ENCODE measurements around the gene GLOD4. TPM values are rescaled to one million over a fixed set of nuclear protein-coding genes. Genes with fewer than 3 reads are reported as not detected.
"Not testable (repeated sequence)": the region's sequence is repeated elsewhere in the genome, so short reads cannot be mapped to it uniquely, and the experiment has no call there.

GLOD4 gene
- total and polyA plus RNA-seq, 10 donors = 38.6 to 69.7 (median 54.0) TPM

DNA sequence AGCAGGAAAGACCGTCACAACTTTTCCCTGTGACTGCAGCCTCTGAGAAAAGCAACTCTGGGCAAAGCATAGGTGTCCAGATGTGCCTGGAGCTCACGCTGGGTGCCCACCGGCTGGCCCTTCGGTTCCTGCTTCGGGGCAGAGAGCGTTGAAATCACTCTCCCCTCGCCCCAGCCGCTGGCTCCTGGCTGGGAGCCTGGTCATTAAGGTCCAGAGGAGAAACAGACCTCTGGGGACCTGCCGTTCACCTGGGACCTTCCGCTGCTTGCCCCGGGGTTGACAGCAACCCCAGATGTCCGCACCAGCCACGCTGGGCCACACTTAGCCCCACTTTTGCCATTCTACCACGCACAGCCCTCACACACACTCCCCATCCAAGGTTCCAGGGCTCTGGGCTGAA is 13.2 kb upstream of the GLOD4 start:
- Histone ChIP-seq H3K9me3 (no peaks in the 10 kb centered on the region), H3K27ac (peak overlapping the region in 2 of 8 donors; percentile 19 to 55), H3K4me1 (peaks cover 0 to 26% (median 15%) of the 10 kb centered on the region in 6 donors), H3K36me3 (peaks cover 0 to 32% (median 21%) of the 10 kb centered on the region in 6 donors), H3K4me3 (peak overlapping the region in 4 of 8 donors; percentile 16 to 46 (median 27)), H3K27me3 (replicated peaks in 1 of 7) (no peaks in the 10 kb centered on the region)
- TF ChIP-seq POLR2A (IDR thresholded peaks at IDR 0.05) = no peak
- TF ChIP-seq POLR2AphosphoS5 (IDR thresholded peaks at IDR 0.05) = no peak
- TF ChIP-seq, protein P1, sequence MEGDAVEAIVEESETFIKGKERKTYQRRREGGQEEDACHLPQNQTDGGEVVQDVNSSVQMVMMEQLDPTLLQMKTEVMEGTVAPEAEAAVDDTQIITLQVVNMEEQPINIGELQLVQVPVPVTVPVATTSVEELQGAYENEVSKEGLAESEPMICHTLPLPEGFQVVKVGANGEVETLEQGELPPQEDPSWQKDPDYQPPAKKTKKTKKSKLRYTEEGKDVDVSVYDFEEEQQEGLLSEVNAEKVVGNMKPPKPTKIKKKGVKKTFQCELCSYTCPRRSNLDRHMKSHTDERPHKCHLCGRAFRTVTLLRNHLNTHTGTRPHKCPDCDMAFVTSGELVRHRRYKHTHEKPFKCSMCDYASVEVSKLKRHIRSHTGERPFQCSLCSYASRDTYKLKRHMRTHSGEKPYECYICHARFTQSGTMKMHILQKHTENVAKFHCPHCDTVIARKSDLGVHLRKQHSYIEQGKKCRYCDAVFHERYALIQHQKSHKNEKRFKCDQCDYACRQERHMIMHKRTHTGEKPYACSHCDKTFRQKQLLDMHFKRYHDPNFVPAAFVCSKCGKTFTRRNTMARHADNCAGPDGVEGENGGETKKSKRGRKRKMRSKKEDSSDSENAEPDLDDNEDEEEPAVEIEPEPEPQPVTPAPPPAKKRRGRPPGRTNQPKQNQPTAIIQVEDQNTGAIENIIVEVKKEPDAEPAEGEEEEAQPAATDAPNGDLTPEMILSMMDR (IDR thresholded peaks at IDR 0.05 in 8 of 11, conservative IDR thresholded peaks at IDR 0.05 in 3 of 11) = no peak
- intact Hi-C loops (cut with DNase I; ENCODE audit: low total_unique reads) = loop anchor here (5.0 kb wide), 1 partner anchor 187 kb away; no protein-coding TSS in a partner anchor
- DNase-seq = peak; percentile 64
- 54 to 82% (median 77%) methylated on average over 13 to 14 of the region's 14 CpGs for WGBS, 5 donors

DNA sequence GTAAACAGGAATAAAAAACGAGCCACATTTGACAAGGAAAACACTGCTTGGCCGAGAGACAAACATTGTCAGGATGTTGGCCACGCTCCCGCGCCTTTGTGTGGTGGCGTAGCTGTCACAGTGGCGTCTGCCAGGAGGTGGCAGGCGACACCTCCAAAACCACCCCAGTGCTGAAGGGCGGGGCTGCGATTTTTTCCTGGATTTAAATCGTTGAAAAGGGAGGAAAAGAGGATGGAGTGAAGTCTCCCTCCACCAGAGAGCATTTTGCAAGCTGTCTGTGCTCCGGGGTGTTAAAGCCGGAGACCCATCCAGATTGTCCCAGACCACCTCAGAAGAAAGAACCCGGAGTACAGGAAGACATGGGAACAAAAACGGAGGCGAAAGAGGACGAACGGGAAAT is 12.8 kb upstream of the GLOD4 start:
- H3K4me3 ChIP-seq = peak overlapping the region in 4 of 8 donors; percentile 16 to 46 (median 27)
- WGBS, 5 donors = 15 to 20% (median 15%) methylated on average over 18 of the region's 18 CpGs
- TF ChIP-seq POLR2AphosphoS5 (IDR thresholded peaks at IDR 0.05) (peak; percentile 55 to 72 (median 63)), POLR2A (IDR thresholded peaks at IDR 0.05) (no peak)
- TF ChIP-seq, protein P1 (IDR thresholded peaks at IDR 0.05 in 8 of 11, conservative IDR thresholded peaks at IDR 0.05 in 3 of 11) = peak; percentile 67 to 93 (median 84)
- H3K9me3 ChIP-seq = no peaks in the 10 kb centered on the region
- H3K27me3 ChIP-seq (replicated peaks in 1 of 7) = no peaks in the 10 kb centered on the region
- peaks cover 0 to 26% (median 15%) of the 10 kb centered on the region in 6 donors for H3K4me1 ChIP-seq
- DNase-seq = peak; percentile 88
- intact Hi-C loops (cut with DNase I; ENCODE audit: low total_unique reads) = loop anchor here (5.0 kb wide), 1 partner anchor 187 kb away; no protein-coding TSS in a partner anchor
- H3K36me3 ChIP-seq = peaks cover 0 to 36% (median 25%) of the 10 kb centered on the region in 6 donors
- H3K27ac ChIP-seq = peak overlapping the region in 4 of 8 donors; percentile 9 to 55 (median 29)

DNA sequence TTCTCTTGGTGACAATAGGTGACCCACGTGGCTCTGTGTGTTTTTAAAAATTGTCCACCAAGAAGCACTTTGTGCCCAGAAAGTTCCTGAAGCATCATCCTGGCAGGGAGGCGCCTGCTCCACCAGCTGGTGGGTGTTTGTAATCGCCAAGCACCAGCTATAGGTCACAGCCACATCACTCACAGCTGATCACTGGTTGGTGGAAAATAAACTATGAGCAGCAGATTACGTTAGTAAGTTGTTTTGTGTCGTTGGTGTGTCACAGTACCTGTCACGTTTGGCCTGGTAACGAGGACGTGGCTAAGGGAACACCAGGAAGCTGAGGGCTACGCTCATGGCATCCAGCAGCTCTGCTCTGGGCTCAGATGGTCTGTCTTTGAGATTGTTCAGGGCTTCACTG is 10.2 kb upstream of the GLOD4 start:
- peak; percentile 17 for DNase-seq
- no peak overlapping the region for H3K4me3 ChIP-seq
- peak overlapping the region in 1 of 8 donors; percentile 28 for H3K27ac ChIP-seq
- H3K36me3 ChIP-seq = peaks cover 0 to 62% (median 51%) of the 10 kb centered on the region in 6 donors
- intact Hi-C loops (cut with DNase I; ENCODE audit: low total_unique reads) = no loop called here
- no peaks in the 10 kb centered on the region for H3K9me3 ChIP-seq
- TF ChIP-seq POLR2AphosphoS5 (IDR thresholded peaks at IDR 0.05) = no peak
- TF ChIP-seq POLR2A (IDR thresholded peaks at IDR 0.05) = no peak
- TF ChIP-seq, protein P1 (IDR thresholded peaks at IDR 0.05 in 8 of 11, conservative IDR thresholded peaks at IDR 0.05 in 3 of 11) = no peak
- WGBS, 5 donors = 85 to 88% (median 87%) methylated on average over 9 of the region's 9 CpGs
- H3K4me1 ChIP-seq = peaks cover 0 to 20% (median 15%) of the 10 kb centered on the region in 6 donors
- no peaks in the 10 kb centered on the region for H3K27me3 ChIP-seq (replicated peaks in 1 of 7)

DNA sequence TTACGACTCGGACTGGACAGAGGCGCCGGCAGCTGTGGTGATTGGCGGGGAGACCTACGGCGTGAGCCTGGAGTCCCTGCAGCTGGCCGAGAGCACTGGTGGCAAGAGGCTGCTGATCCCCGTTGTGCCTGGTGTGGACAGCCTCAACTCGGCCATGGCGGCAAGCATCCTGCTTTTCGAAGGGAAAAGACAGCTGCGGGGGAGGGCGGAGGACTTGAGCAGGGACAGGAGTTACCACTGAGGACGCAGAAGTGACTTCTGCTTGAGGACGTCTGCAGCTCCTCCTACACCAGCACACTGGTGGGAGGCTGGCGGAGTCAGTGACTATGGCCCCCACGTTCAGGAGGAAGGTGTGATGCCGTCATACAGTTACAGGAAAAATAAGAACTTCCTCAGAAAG is 9.7 kb upstream of the GLOD4 start:
- WGBS, 5 donors = 76 to 95% (median 84%) methylated on average over 17 to 19 of the region's 19 CpGs
- TF ChIP-seq POLR2A (IDR thresholded peaks at IDR 0.05) = no peak
- TF ChIP-seq, protein P1 (IDR thresholded peaks at IDR 0.05 in 8 of 11, conservative IDR thresholded peaks at IDR 0.05 in 3 of 11) = no peak
- no peak for TF ChIP-seq POLR2AphosphoS5 (IDR thresholded peaks at IDR 0.05)
- no peak overlapping the region for H3K4me3 ChIP-seq
- intact Hi-C loops (cut with DNase I; ENCODE audit: low total_unique reads) = no loop called here
- H3K4me1 ChIP-seq = peaks cover 0 to 18% (median 13%) of the 10 kb centered on the region in 6 donors
- H3K36me3 ChIP-seq = peaks cover 0 to 67% (median 51%) of the 10 kb centered on the region in 6 donors
- no peaks in the 10 kb centered on the region for H3K27me3 ChIP-seq (replicated peaks in 1 of 7)
- H3K9me3 ChIP-seq = no peaks in the 10 kb centered on the region
- H3K27ac ChIP-seq = peak overlapping the region in 1 of 8 donors; percentile 28
- peak; percentile 74 for DNase-seq

DNA sequence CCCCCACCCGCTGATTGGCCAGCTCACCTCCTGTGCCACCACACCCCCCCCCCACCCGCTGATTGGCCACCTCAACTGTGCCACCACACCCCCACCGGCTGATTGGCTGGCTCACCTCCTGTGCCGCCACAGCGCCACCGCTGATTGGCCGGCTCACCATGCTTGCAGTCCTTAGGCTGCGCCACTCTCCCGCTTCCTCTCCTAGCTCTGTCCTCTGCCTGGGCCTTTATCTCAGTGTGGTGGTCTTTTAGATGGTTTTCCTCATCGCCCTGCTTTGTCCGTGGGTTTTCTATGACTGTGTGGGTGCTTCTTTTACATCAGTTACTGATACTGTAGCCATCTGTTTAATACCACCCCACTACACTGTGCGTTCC is 8.8 kb upstream of the GLOD4 start:
- intact Hi-C loops (cut with DNase I; ENCODE audit: low total_unique reads); H3K4me3 ChIP-seq; H3K27ac ChIP-seq; H3K9me3 ChIP-seq; DNase-seq; H3K27me3 ChIP-seq (replicated peaks in 1 of 7): not testable (repeated sequence)
- Histone ChIP-seq H3K36me3 (peaks cover 0 to 76% (median 51%) of the 10 kb centered on the region in 6 donors), H3K4me1 (peaks cover 0 to 21% (median 11%) of the 10 kb centered on the region in 6 donors)
- 77 to 99% (median 85%) methylated on average over 10 to 11 of the region's 12 CpGs for WGBS, 5 donors

Measured in spleen (tissue), 11 donors.